Heart right ventricle (tissue), 16 donors: Measurements from ENCODE around the gene CACNA2D1. TPM values are rescaled to one million over a fixed set of nuclear protein-coding genes. Genes with fewer than 3 reads are reported as not detected.

Experiments used
- ATAC-seq, 8 donors: fragments of 200-7000 bp; cut with Tn5 transposase; one replicate each; pipeline ENCODE4 v1.9.1; 2020; ENCODE audit warnings: mild to moderate bottlenecking in 8 of 8, moderate library complexity in 8 of 8, moderate number of reproducible peaks in 1 of 8
- DNase-seq, 2 donors: peaks; one replicate each; pipeline ENCODE4 v3.0.0-alpha.2; 2020
- H3K27ac ChIP-seq, 10 donors: fragments of 200-600 bp; sonication (generic) in 2 of 10; one replicate each; pipeline versions ENCODE4 v1.5.0 to v1.8.0; 2020 to 2022; ENCODE audit warnings: mild to moderate bottlenecking in 3 of 10
- H3K27me3 ChIP-seq, 7 donors: fragments of 200-600 bp; one replicate each; pipeline ENCODE4 v1.8.0; 2021 to 2022; ENCODE audit warnings: mild to moderate bottlenecking in 2 of 7
- H3K36me3 ChIP-seq, 9 donors: fragments of 200-600 bp; sonication (generic) in 1 of 9; one replicate each; pipeline versions ENCODE4 v1.5.0 to v1.8.0; 2020 to 2022; ENCODE audit warnings: mild to moderate bottlenecking in 2 of 9
- H3K4me1 ChIP-seq, 9 donors: fragments of 200-600 bp; sonication (generic) in 1 of 9; one replicate each; pipeline versions ENCODE4 v1.5.0 to v1.8.0; 2020 to 2022; ENCODE audit warnings: mild to moderate bottlenecking in 4 of 9
- H3K4me3 ChIP-seq, 10 donors: fragments of 200-600 bp; sonication (generic) in 2 of 10; one replicate each; pipeline versions ENCODE4 v1.5.0 to v1.8.0; 2020 to 2022; ENCODE audit warnings: mild to moderate bottlenecking in 7 of 10, moderate library complexity in 2 of 10
- H3K9me3 ChIP-seq, 11 donors: fragments of 200-600 bp in 10 of 11; sonication (generic) in 2 of 11; one replicate each; pipeline versions ENCODE4 v1.5.0 to v1.8.0; 2013 to 2022; ENCODE audit warnings: mild to moderate bottlenecking in 2 of 11, control low read depth in 1 of 11, moderate library complexity in 1 of 11
- CTCF ChIP-seq, 9 donors: fragments of 200-600 bp; sonication (generic) in 2 of 9; IDR thresholded peaks; one replicate each; pipeline versions ENCODE4 v1.5.0 to v1.8.0; 2021 to 2022; ENCODE audit warnings: antibody characterized with exemption in 9 of 9, mild to moderate bottlenecking in 5 of 9, moderate library complexity in 1 of 9
- WGBS, 2 donors: extraction: QIAGEN DNeasy Blood & Tissue Kit; methylation state at CpG; one replicate each; pipeline ENCODE4 v1.1.7; 2013; ENCODE audit warnings: inconsistent platforms in 1 of 2; 5-methylcytosine and 5-hydroxymethylcytosine counted together
- intact Hi-C, 10 donors: fragments of 100-400 bp; cut with DNase I; formaldehyde crosslinking; loops; one replicate each; pipeline versions ENCODE4 v1.11.1 to v1.14.2; 2022
- polyA plus RNA-seq, 2 donors: library from polyadenylated mRNA; stranded (reverse); fragments of 200-250 nt; gene quantifications; one replicate each; pipeline ENCODE4 v1.2.3, GENCODE V29; 2013
- total RNA-seq, 10 donors: library from RNA; stranded (reverse); fragmentation: NEBNext Ultra II Directional in 3 of 10; extraction: Animal tissue kit (Norgen Biotek cat#: 25700) in 3 of 10; gene quantifications; one replicate each; pipeline versions ENCODE4 v1.2.1 to v1.2.4, GENCODE V29; 2021 to 2023
- donor health status: Arrhythmogenic right ventricular cardiomyopathy.
- donor health status: ischemic (EF 13 %, LVEDD 7.1; RV severe dilation, severe dysfunction).
- donor health status: healthy with polysubstance abuse.
- donor health status: DM: no; HTN: yes; CAD: no.
- donor health status: DM: no; HTN: no; CAD: no.
- donor health status: ischemic (EF 25% LVEDD 6.9; RV normal size, moderate dysfunction).
- donor health status: ischemic (EF 25% LVEDD 5.7; RV mildly dilated, moderate dysfunction).
- donor health status: healthy.
- donor health status: DM: yes; HTN: yes; CAD: no.
- donor health status: Ischemic cardiomyopathy.
- donor health status: ischemic (EF 35%, LVEDD 5.7; RV mildly dilated, moderate dysfunction).
- donor health status: nonischemic (EF 11% LVEDD 7.7; RV severe dilation, severe dysfunction).
- donor health status: DM: yes; HTN: yes; CAD: no.
- donor health status: PGD.
- donor health status: ischemic (EF 29% LVEDD 5.4; RV normal size, mild dysfunction).
- donor health status: nonischemic (EF 23%, LVEDD 6.1; RV moderate dilation, normal function).

CACNA2D1 gene
- total and polyA plus RNA-seq, 12 donors, result 7.0 to 131 (median 69.3) TPM

GRCh38 chr7:82154728-82155127, 288.8 kb downstream of the CACNA2D1 start:
- H3K9me3 ChIP-seq, result no peaks in the 10 kb centered on the region
- peaks cover 0 to 12% (median 0%) of the 10 kb centered on the region in 9 donors for H3K4me1 ChIP-seq
- no peak for TF ChIP-seq CTCF (IDR thresholded peaks at IDR 0.05)
- no peak for ATAC-seq
- H3K27ac ChIP-seq, result no peak overlapping the region
- no peak overlapping the region for H3K4me3 ChIP-seq
- H3K36me3 ChIP-seq, result no peaks in the 10 kb centered on the region
- WGBS, 2 donors, result 78 to 81% methylated on average over 2 of the region's 2 CpGs
- intact Hi-C loops, result no loop called here
- H3K27me3 ChIP-seq, result no peaks in the 10 kb centered on the region
- DNase-seq, result no peak

- H3K27me3 ChIP-seq, result no peaks in the 10 kb centered on the region
- H3K27ac ChIP-seq, result no peak overlapping the region
- TF ChIP-seq CTCF (IDR thresholded peaks at IDR 0.05), result no peak
- peaks cover 0 to 12% (median 0%) of the 10 kb centered on the region in 9 donors for H3K4me1 ChIP-seq
- DNase-seq (no peak), ATAC-seq (no peak)
- intact Hi-C loops, result no loop called here
- WGBS, 2 donors, result 79 to 90% methylated on average over 2 of the region's 2 CpGs
- no peak overlapping the region for H3K4me3 ChIP-seq
- no peaks in the 10 kb centered on the region for H3K9me3 ChIP-seq
- no peaks in the 10 kb centered on the region for H3K36me3 ChIP-seq
These were observed 289.8 kb downstream of the CACNA2D1 start for GRCh38 chr7:82153776-82154175.

GRCh38 chr7:82152858-82153257, 290.7 kb downstream of the CACNA2D1 start:
- WGBS, 2 donors, result 93 to 97% methylated on average over 1 of the region's 1 CpG
- no peak for TF ChIP-seq CTCF (IDR thresholded peaks at IDR 0.05)
- Histone ChIP-seq H3K27ac (no peak overlapping the region), H3K36me3 (no peaks in the 10 kb centered on the region), H3K9me3 (no peaks in the 10 kb centered on the region), H3K4me1 (peaks cover 0 to 12% (median 0%) of the 10 kb centered on the region in 9 donors), H3K4me3 (no peak overlapping the region), H3K27me3 (no peaks in the 10 kb centered on the region)
- DNase-seq (no peak), ATAC-seq (no peak)
- intact Hi-C loops, result no loop called here

- Histone ChIP-seq H3K27ac (no peak overlapping the region), H3K27me3 (no peaks in the 10 kb centered on the region), H3K9me3 (no peaks in the 10 kb centered on the region), H3K4me3 (no peak overlapping the region), H3K36me3 (no peaks in the 10 kb centered on the region), H3K4me1 (peaks cover 0 to 9% (median 0%) of the 10 kb centered on the region in 9 donors)
- intact Hi-C loops, result no loop called here
- DNase-seq, result no peak
- TF ChIP-seq CTCF (IDR thresholded peaks at IDR 0.05), result no peak
- 97% methylated on average over 4 of the region's 4 CpGs for WGBS, 2 donors
- no peak for ATAC-seq
These were observed 297.1 kb downstream of the CACNA2D1 start for GRCh38 chr7:82146491-82146890.
